ENCODE results near the gene SEPTIN7. TPM values are rescaled to one million over a fixed set of nuclear protein-coding genes. Genes with fewer than 3 reads are reported as not detected.
A peak's percentile ranks its signal among the peaks of the same experiment; 100 is the strongest.
"Not testable (repeated sequence)": the region's sequence is repeated elsewhere in the genome, so short reads cannot be mapped to it uniquely, and the experiment has no call there.

The SEPTIN7 gene
- 100 to 1,000 TPM; 152 to 403 (median 227) TPM for total RNA-seq

DNA sequence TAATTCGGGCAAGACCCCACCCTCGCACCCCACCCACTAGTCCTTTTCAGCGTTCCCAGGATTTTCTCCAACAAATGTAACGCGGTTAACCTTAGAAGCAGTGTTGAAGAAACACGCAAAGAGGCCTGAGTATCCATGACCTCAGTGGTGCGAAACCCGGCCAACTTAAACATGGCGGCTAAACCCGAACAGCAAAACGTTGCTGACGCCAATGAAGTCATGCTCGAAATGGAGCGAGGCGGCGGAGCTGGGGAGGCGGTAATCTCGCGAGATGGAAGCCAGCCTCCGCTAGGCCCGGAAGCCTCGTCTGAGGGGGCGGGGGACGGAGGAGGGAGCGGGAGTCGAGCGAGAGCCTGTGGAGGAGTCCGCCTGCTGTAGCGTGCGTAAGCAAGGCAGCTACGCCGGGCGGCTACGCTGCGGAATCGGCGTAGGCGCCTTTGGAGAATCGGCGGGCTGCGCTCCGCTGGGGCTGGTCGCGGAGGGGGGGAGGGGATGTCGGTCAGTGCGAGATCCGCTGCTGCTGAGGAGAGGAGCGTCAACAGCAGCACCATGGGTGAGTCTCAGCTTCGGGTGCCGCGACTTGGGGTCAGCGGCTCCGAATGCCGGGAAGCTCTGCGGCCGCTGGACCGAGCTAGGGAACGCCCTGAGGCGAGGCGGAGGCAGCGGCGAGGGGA, at the start of gene SEPTIN7:
Gene SEPTIN7 (plus strand): TSS at position 340 of the 674 bp plus-strand sequence. CDS start 153 bp downstream, at position 493.
- peak; percentile 87 to 94 (median 92) for ATAC-seq (replicated peaks in 6 of 8)
- in situ Hi-C loops (cut with MboI; ENCODE audit: low pct_unique_long_range_greater_than_20kb in 2 of 9, low sequenced_read_pairs in 9 of 9, unreplicated experiment in 9 of 9) = no loop called here
- peak within 1 kb of the TSS; percentile 99 for H3K27ac ChIP-seq
- H3K4me3 ChIP-seq = peak within 1 kb of the TSS; percentile 69 to 94 (median 80)
- H3K4me1 ChIP-seq (replicated peaks in 1 of 2) = peaks cover 6 to 11% of the 10 kb centered on the region in 2 donors
- 0% methylated on average over 2 to 16 of the region's 62 CpGs; no CpG with 5 or more reads in 4 of the 10 experiments for WGBS, 10 experiments

DNA sequence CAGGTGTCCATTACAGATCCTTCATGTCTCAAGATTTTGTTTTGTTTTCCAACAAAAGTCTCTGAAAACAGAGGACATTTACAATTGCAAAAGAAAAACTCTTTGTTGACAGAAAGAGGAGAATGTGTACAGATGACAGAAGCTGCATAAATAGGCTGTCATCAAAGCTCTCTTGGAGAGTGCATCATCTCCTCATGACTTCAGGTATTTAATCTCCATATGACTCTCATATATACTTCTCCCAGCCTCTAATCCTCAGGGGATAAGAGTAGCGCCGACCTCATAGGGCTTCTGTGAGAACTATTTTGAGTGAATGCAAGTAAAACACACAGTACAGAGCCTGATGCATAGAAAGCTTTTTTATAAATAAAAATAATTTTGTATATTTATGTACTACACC, 48.1 kb upstream of the SEPTIN7 start:
- no peak overlapping the region for H3K27ac ChIP-seq

DNA sequence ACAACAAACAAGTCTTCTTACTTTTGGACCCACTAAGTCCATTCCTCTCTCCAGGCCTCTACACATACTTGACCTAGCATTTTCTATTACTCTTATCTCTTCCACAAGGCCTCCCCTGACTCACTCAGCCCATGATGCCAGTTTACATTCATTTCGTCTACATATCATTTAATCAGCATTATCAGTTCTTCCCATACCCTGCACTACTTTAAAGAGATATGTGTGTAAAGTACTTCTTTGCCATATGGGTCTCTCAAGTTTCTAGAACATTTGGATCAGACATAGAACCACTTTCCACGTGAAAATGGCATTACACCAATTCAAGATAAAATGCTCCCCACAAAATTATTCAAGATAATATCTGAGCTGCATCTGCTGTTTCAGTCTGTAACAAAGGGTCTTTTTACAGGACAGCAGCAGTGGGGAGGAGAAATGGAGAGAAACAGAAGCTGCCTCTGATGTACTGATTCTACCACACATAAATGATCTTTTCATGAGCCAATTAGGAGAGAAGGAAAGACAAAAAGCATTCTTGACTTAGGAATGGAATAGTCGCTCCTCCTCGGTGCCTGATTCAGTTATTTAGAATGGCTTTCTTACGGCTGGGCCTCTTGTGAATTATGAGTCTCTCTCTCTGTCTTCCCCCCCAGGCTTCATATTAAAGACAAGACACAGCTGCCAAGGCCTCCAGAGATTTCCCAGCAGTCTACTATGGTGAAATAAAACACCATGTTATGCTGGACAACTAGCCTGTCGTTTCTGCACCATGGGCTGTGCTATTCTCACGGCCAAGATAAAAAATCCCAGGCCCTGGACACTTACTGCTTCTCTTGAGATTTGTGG, 46.9 kb upstream of the SEPTIN7 start:
- H3K27ac ChIP-seq = peak overlapping the region; percentile 23 to 60
- in situ Hi-C loops (cut with MboI; ENCODE audit: low pct_unique_long_range_greater_than_20kb in 2 of 9, low sequenced_read_pairs in 9 of 9, unreplicated experiment in 9 of 9) = no loop called here
- WGBS, 10 experiments = 33 to 80% (median 61%) methylated on average over 1 to 6 of the region's 7 CpGs
- ATAC-seq (replicated peaks in 6 of 8) = peak in 7 of 8 experiments; percentile 11 to 96 (median 78)
- H3K4me3 ChIP-seq = no peak overlapping the region
- peaks cover 11 to 17% of the 10 kb centered on the region in 2 donors for H3K4me1 ChIP-seq (replicated peaks in 1 of 2)

More for the DNA sequence above, 48.1 kb upstream of the SEPTIN7 start:
- Histone ChIP-seq H3K4me3 (no peak overlapping the region), H3K4me1 (replicated peaks in 1 of 2) (peaks cover 11 to 17% of the 10 kb centered on the region in 2 donors)
- ATAC-seq (replicated peaks in 6 of 8) = peak in 2 of 8 experiments; percentile 15 to 47
- 42 to 100% (median 86%) methylated on average over 2 of the region's 2 CpGs for WGBS, 10 experiments
- in situ Hi-C loops (cut with MboI; ENCODE audit: low pct_unique_long_range_greater_than_20kb in 2 of 9, low sequenced_read_pairs in 9 of 9, unreplicated experiment in 9 of 9) = no loop called here

DNA sequence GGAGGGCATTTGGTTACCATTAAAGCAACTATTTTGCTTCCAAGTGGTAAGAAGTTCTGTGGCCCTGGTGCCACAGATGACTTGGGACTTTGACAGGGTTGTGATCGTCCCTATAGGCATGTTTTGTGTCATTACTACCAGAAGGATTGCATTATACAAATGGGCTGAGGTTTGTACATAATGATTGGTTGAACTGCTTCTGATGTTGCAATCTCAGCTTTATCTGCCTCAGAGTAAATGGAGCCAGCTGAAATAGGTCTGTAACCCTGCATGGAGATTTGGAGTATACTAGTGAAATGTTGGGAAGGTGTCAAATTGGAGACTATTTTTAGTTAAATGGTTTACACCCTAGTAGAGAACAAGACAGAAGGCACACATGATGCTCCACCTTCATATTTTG, 46.1 kb upstream of the SEPTIN7 start:
- ATAC-seq (replicated peaks in 6 of 8) = peak in 7 of 8 experiments; percentile 26 to 83 (median 39)
- Histone ChIP-seq H3K27ac (peak overlapping the region; percentile 23 to 60), H3K4me1 (replicated peaks in 1 of 2) (peaks cover 11 to 17% of the 10 kb centered on the region in 2 donors), H3K4me3 (no peak overlapping the region)
- in situ Hi-C loops (cut with MboI; ENCODE audit: low pct_unique_long_range_greater_than_20kb in 2 of 9, low sequenced_read_pairs in 9 of 9, unreplicated experiment in 9 of 9) = no loop called here
- WGBS, 10 experiments = 0 to 80% (median 17%) methylated on average over 1 of the region's 1 CpG; no CpG with 5 or more reads in 5 of the 10 experiments

DNA sequence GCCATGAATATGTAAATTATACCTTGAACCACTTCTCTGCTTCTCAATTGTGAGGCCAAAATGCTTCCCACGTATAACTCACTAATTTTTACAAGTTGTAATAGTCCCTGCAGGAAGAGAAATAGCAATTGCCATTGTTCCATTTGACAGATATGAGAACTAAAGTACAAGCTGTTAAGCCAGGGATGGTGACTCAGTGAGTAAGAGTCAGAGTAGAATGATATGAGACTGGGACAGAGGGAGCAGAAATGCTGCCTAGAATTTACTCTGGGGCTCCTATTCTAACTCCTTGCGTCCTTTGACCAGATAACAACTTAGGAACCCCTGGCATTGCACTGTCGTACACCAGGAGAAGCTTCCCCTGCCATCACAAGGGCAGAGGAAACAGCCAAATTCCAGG, 45.1 kb upstream of the SEPTIN7 start:
- in situ Hi-C loops (cut with MboI; ENCODE audit: low pct_unique_long_range_greater_than_20kb in 2 of 9, low sequenced_read_pairs in 9 of 9, unreplicated experiment in 9 of 9) = no loop called here
- no peak overlapping the region for H3K27ac ChIP-seq
- WGBS, 10 experiments = 30 to 100% (median 76%) methylated on average over 1 to 3 of the region's 3 CpGs; no CpG with 5 or more reads in 2 of the 10 experiments
- no peak for ATAC-seq (replicated peaks in 6 of 8)
- no peak overlapping the region for H3K4me3 ChIP-seq
- H3K4me1 ChIP-seq (replicated peaks in 1 of 2) = peaks cover 11 to 17% of the 10 kb centered on the region in 2 donors

GRCh38 chr7:35756453-35756852, 44.4 kb upstream of the SEPTIN7 start:
- WGBS, 10 experiments = 41 to 100% (median 84%) methylated on average over 1 of the region's 2 CpGs; no CpG with 5 or more reads in 4 of the 10 experiments
- in situ Hi-C loops (cut with MboI; ENCODE audit: low pct_unique_long_range_greater_than_20kb in 2 of 9, low sequenced_read_pairs in 9 of 9, unreplicated experiment in 9 of 9); ATAC-seq (replicated peaks in 6 of 8); H3K4me3 ChIP-seq; H3K27ac ChIP-seq: not testable (repeated sequence)
- peaks cover 11 to 17% of the 10 kb centered on the region in 2 donors for H3K4me1 ChIP-seq (replicated peaks in 1 of 2)

DNA sequence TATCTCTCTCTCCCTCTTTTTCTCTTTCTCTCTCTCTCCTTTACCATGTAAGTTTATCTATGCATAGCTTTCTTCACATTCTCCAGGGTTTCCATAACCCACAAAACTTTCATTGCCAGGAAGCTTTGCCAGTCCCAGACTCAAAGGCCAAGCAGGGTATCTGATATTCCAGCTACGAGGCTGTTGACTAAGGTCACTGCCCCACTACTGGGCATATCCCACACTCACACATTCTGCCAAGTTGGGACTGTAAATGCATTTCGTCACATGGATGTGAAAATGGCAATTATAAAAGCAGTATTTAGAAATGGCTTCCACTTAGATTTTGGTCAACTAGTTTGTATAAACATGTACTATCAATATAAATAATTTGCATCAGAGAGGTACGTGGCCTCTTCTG, 43.3 kb upstream of the SEPTIN7 start:
- in situ Hi-C loops (cut with MboI; ENCODE audit: low pct_unique_long_range_greater_than_20kb in 2 of 9, low sequenced_read_pairs in 9 of 9, unreplicated experiment in 9 of 9) = no loop called here
- Histone ChIP-seq H3K4me3 (no peak overlapping the region), H3K4me1 (replicated peaks in 1 of 2) (peaks cover 11 to 17% of the 10 kb centered on the region in 2 donors), H3K27ac (no peak overlapping the region)
- no peak for ATAC-seq (replicated peaks in 6 of 8)
- WGBS, 10 experiments = 43 to 100% (median 98%) methylated on average over 1 to 3 of the region's 3 CpGs

GRCh38 chr7:35758421-35758820, 42.4 kb upstream of the SEPTIN7 start:
- Histone ChIP-seq H3K4me1 (replicated peaks in 1 of 2) (peaks cover 11 to 17% of the 10 kb centered on the region in 2 donors), H3K27ac (no peak overlapping the region), H3K4me3 (no peak overlapping the region)
- no peak for ATAC-seq (replicated peaks in 6 of 8)
- in situ Hi-C loops (cut with MboI; ENCODE audit: low pct_unique_long_range_greater_than_20kb in 2 of 9, low sequenced_read_pairs in 9 of 9, unreplicated experiment in 9 of 9) = no loop called here
- WGBS, 10 experiments = 0 to 56% (median 14%) methylated on average over 1 to 2 of the region's 2 CpGs; no CpG with 5 or more reads in 1 of the 10 experiments

- in situ Hi-C loops (cut with MboI; ENCODE audit: low pct_unique_long_range_greater_than_20kb in 2 of 9, low sequenced_read_pairs in 9 of 9, unreplicated experiment in 9 of 9) = no loop called here
- no peak for ATAC-seq (replicated peaks in 6 of 8)
- peaks cover 0 to 1% of the 10 kb centered on the region in 2 donors for H3K4me1 ChIP-seq (replicated peaks in 1 of 2)
- 0 to 100% (median 81%) methylated on average over 2 to 7 of the region's 7 CpGs for WGBS, 10 experiments
- no peak overlapping the region for H3K4me3 ChIP-seq
- H3K27ac ChIP-seq = no peak overlapping the region
Measured at GRCh38 chr7:35760143-35760745, 40.6 kb upstream of the SEPTIN7 start.

GRCh38 chr7:35761871-35762677, 38.8 kb upstream of the SEPTIN7 start:
- 32 to 100% (median 75%) methylated on average over 1 to 4 of the region's 4 CpGs for WGBS, 10 experiments
- no peak for ATAC-seq (replicated peaks in 6 of 8)

GRCh38 chr7:35762781-35763180, 38.1 kb upstream of the SEPTIN7 start:
- WGBS, 10 experiments = 60 to 90% (median 79%) methylated on average over 1 to 3 of the region's 3 CpGs; no CpG with 5 or more reads in 1 of the 10 experiments
- in situ Hi-C loops (cut with MboI; ENCODE audit: low pct_unique_long_range_greater_than_20kb in 2 of 9, low sequenced_read_pairs in 9 of 9, unreplicated experiment in 9 of 9) = no loop called here
- no peak overlapping the region for H3K27ac ChIP-seq
- ATAC-seq (replicated peaks in 6 of 8) = no peak
- no peaks in the 10 kb centered on the region for H3K4me1 ChIP-seq (replicated peaks in 1 of 2)
- no peak overlapping the region for H3K4me3 ChIP-seq

More at GRCh38 chr7:35761871-35762677, 38.8 kb upstream of the SEPTIN7 start:
- no peak overlapping the region for H3K27ac ChIP-seq
- H3K4me3 ChIP-seq = no peak overlapping the region
- in situ Hi-C loops (cut with MboI; ENCODE audit: low pct_unique_long_range_greater_than_20kb in 2 of 9, low sequenced_read_pairs in 9 of 9, unreplicated experiment in 9 of 9) = no loop called here
- H3K4me1 ChIP-seq (replicated peaks in 1 of 2) = no peaks in the 10 kb centered on the region

DNA sequence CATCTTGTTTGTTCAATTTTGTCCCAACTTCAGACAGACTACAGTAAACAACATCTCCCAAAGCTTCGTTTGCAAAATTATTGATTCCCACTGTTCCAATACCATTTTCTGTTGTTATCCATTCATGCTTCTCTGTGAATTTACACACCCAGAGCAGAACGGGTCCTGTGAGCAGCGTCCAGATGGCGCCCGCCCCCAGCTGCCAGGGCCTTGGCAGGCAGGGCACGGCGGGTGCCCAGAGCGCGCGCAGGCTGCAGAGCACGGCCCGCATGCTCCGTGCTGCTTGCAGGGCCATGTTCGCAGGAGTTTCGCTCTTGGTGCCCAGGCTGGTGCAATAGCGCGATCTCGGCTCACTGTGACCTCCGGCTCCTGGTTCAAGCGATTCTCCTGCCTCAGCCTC, 32.5 kb upstream of the SEPTIN7 start:
- Histone ChIP-seq H3K4me1 (replicated peaks in 1 of 2) (no peaks in the 10 kb centered on the region), H3K4me3 (no peak overlapping the region), H3K27ac (no peak overlapping the region)
- in situ Hi-C loops (cut with MboI; ENCODE audit: low pct_unique_long_range_greater_than_20kb in 2 of 9, low sequenced_read_pairs in 9 of 9, unreplicated experiment in 9 of 9) = no loop called here
- WGBS, 10 experiments = 75 to 97% (median 90%) methylated on average over 2 to 11 of the region's 20 CpGs; no CpG with 5 or more reads in 5 of the 10 experiments
- no peak for ATAC-seq (replicated peaks in 6 of 8)

Measured in motor neuron (in vitro differentiated cells).